Measurements from ENCODE around the gene ZBTB7B. TPM values are rescaled to one million over a fixed set of nuclear protein-coding genes. Genes with fewer than 3 reads are reported as not detected.

Gene ZBTB7B
- total RNA-seq, 1 experiment from 2014 or later = 38.3 TPM

- TF ChIP-seq CTCF (conservative IDR thresholded peaks at IDR 0.05) = no peak
- H4K20me1 ChIP-seq (ENCODE audit: control insufficient read depth, insufficient read depth, insufficient read length) = no peaks in the 10 kb centered on the region
- H3K36me3 Mint-ChIP-seq (ENCODE audit: insufficient read depth in 1 of 3, low read depth in 3 of 3) = peaks cover 33 to 61% (median 52%) of the 10 kb centered on the region in 3 experiments
- peak overlapping the region; percentile 17; the same call in 1 of the 2 replicates for H3K14ac ChIP-seq (ENCODE audit: insufficient read depth, low read length)
- no peaks in the 10 kb centered on the region for H3K9me3 ChIP-seq (ENCODE audit: control insufficient read depth, low read depth, low read length)
- peaks cover 8% of the 10 kb centered on the region for H3K23me2 ChIP-seq (ENCODE audit: insufficient read length, low read depth, low read length, poor library complexity, severe bottlenecking)
- peak overlapping the region; percentile 91 for H3K27ac ChIP-seq (ENCODE audit: insufficient read length, low read depth, low read length)
- H3K79me2 ChIP-seq (ENCODE audit: insufficient read depth, low read length) = peaks cover 11% of the 10 kb centered on the region; the same call in 1 of the 2 replicates
- WGBS (ENCODE audit: extremely low coverage, insufficient read length, low lambda C conversion rate) = no CpG with 5 or more reads among the region's 6 CpGs
- H3K27me3 ChIP-seq (ENCODE audit: insufficient read depth, low read length) = no peaks in the 10 kb centered on the region
- peak overlapping the region; percentile 49 for H3K18ac ChIP-seq (ENCODE audit: insufficient read length, low read depth, low read length)
- H4K8ac ChIP-seq (replicated peaks; ENCODE audit: insufficient read length, low read depth, low read length) = no peak overlapping the region
- no peak overlapping the region for H2BK5ac ChIP-seq (ENCODE audit: insufficient read length, low read length)
- DNase-seq = no peak
- H2BK15ac ChIP-seq (ENCODE audit: low read depth, low read length) = no peak overlapping the region
- no peak overlapping the region for H2AK5ac ChIP-seq (ENCODE audit: insufficient read length, low read length)
- no peak overlapping the region for H2BK12ac ChIP-seq (ENCODE audit: insufficient read length, low read depth, low read length)
- H3K4me3 Mint-ChIP-seq = no peak overlapping the region
- no peak overlapping the region for H3K56ac ChIP-seq (ENCODE audit: insufficient read length, low read depth, low read length)
- no peaks in the 10 kb centered on the region for H3K79me1 ChIP-seq (ENCODE audit: insufficient read depth, low read depth, low read length, poor library complexity, severe bottlenecking)
- no peaks in the 10 kb centered on the region for H3K27me3 Mint-ChIP-seq (ENCODE audit: low read depth)
- peaks cover 9 to 10% of the 10 kb centered on the region in 2 experiments; a peak in 3 of 4 replicates for H3K4me1 Mint-ChIP-seq
- H3K4me1 ChIP-seq (ENCODE audit: insufficient read depth, low read length) = no peaks in the 10 kb centered on the region
- H3T11ph ChIP-seq (ENCODE audit: low read length) = no peak overlapping the region
- H3K4ac ChIP-seq (ENCODE audit: low read depth, low read length) = no peak overlapping the region
- no peak overlapping the region for H2AFZ ChIP-seq (ENCODE audit: low read length)
- H2BK120ac ChIP-seq (ENCODE audit: low read depth, low read length, poor library complexity, severe bottlenecking) = no peak overlapping the region
- H3K4me2 ChIP-seq (ENCODE audit: insufficient read depth, insufficient read length, low read length) = peak overlapping the region; percentile 56
- H4K5ac ChIP-seq (ENCODE audit: insufficient read length, low read depth, low read length) = no peak overlapping the region
- H3K27ac Mint-ChIP-seq = no peak overlapping the region
- H3K9ac ChIP-seq (ENCODE audit: extremely low read depth, insufficient read length, low read length) = peak overlapping the region; percentile 81
- no peak overlapping the region for H2BK20ac ChIP-seq (ENCODE audit: low read depth, low read length, poor library complexity, severe bottlenecking)
- no peak overlapping the region for H3K23ac ChIP-seq (ENCODE audit: insufficient read length, low read depth, low read length)
- H3K9me3 Mint-ChIP-seq = no peaks in the 10 kb centered on the region
- no peak overlapping the region for H4K91ac ChIP-seq (ENCODE audit: insufficient read length, low read depth, low read length)
Observed at GRCh38 chr1:154982341-154982740, 20.3 kb upstream of the ZBTB7B start.
